HG03045 (cell line): ENCODE results near the gene SLAMF1.
"Not testable (repeated sequence)": the region's sequence is repeated elsewhere in the genome, so short reads cannot be mapped to it uniquely, and the experiment has no call there.

Experiments used
- ATAC-seq: cut with Tn5 transposase; IDR thresholded peaks from one replicate; pipeline ENCODE4 v1.9.1; 2021; ENCODE audit warnings: mild to moderate bottlenecking, moderate library complexity; ENCODE audit not compliant: unreplicated experiment

Gene SLAMF1

GRCh38 chr1:160665330-160666078, 18.7 kb upstream of the SLAMF1 start:
- ATAC-seq = no peak

- ATAC-seq = peak; percentile 58
Observed at GRCh38 chr1:160664573-160665051, 17.8 kb upstream of the SLAMF1 start.

GRCh38 chr1:160662910-160663309, 16.1 kb upstream of the SLAMF1 start:
- no peak for ATAC-seq

- ATAC-seq = no peak
Observed at GRCh38 chr1:160659566-160659965, 12.7 kb upstream of the SLAMF1 start.

GRCh38 chr1:160658814-160659193, 12.0 kb upstream of the SLAMF1 start:
- no peak for ATAC-seq

GRCh38 chr1:160658162-160658813, 11.4 kb upstream of the SLAMF1 start:
- ATAC-seq = no peak

- ATAC-seq = no peak
Observed at GRCh38 chr1:160657250-160657781, 10.5 kb upstream of the SLAMF1 start.

- no peak for ATAC-seq
Observed at GRCh38 chr1:160656737-160657136, 9.9 kb upstream of the SLAMF1 start.

GRCh38 chr1:160653620-160654016, 6.8 kb upstream of the SLAMF1 start:
- ATAC-seq = no peak

DNA sequence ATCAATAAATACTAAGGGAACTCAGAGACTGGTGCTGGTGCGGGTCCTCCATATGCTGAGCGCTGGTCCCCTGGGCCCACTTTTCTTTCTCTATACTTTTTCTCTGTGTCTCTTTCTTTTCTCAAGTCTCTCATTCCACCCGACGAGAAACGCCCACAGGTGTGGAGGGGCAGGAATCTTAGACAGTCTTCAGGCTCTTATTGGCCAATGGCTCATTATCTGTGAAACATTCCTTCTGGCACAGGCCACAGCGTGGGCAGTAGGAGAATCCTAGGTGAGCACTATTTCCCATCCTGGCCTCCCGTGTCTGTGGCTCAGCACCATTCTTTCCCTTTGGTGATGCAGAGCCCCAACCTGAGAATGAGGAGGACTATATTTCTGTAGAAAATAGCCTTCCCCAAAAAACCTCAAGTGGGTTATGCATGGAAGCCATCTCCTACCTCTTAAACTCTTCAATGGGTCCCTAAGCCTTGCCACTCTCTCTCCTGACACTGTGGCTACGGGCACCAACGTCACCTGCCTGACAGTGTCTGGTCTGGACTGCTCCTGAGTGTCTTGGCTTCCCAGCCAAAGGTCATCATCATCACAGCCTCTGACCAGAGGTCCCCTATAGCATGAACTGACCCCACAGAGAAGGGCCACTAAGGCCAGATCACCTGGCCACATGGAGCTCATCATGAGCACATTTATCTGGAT, 6.2 kb upstream of the SLAMF1 start:
- ATAC-seq = no peak

- ATAC-seq = not testable (repeated sequence)
Observed at GRCh38 chr1:160652065-160652641, 5.3 kb upstream of the SLAMF1 start.

GRCh38 chr1:160651433-160652064, 4.7 kb upstream of the SLAMF1 start:
- no peak for ATAC-seq

DNA sequence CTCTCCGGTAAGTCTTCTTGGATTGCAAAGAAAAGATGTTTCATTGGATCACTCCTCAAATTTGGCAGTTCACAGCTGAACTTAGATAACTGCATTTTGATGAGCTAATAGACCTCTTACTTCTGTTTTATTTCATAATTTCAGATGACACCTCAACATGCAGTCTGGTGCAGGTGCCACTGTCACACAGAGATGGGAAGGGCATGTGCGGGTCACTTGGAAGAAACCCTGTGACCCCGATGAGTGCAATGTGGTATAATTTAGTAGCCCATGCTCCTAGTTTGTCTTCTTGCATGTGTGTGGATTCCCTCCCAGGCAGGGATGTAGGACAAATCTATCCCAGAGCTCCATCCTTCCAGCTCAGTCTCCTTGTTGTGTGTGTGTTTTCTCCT, 481 bp upstream of the SLAMF1 start:
- no peak for ATAC-seq

GRCh38 chr1:160646180-160646579, 664 bp downstream of the SLAMF1 start:
- ATAC-seq = no peak

GRCh38 chr1:160645386-160646130, 1.3 kb downstream of the SLAMF1 start:
- ATAC-seq = no peak

GRCh38 chr1:160644399-160644798, 2.4 kb downstream of the SLAMF1 start:
- ATAC-seq = no peak

DNA sequence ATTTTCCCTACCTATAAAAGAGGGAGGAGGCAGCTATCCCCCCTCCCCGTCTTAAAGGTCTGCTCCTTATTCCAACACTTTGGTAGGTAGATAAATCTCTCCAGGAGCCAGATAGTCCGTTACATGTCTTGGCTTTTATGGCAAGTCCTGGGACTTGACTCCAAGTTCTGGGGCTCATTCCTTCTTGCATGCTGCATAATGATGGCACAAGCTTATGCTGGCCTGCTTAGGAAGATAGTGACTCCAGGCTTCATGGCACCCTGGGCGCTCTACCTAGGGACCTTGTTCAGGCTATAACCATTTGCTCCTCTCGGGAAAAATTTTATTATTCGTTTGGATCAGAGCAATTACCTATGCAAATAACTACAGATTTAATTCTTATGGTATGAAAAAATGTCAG, 3.7 kb downstream of the SLAMF1 start:
- no peak for ATAC-seq

- no peak for ATAC-seq
Observed at GRCh38 chr1:160642281-160642644, 4.6 kb downstream of the SLAMF1 start.

- ATAC-seq = no peak
Observed at GRCh38 chr1:160641323-160642280, 5.2 kb downstream of the SLAMF1 start.
